ENCODE results near the gene REELD1.

GRCh38 chr4:146271466-146271865, 57.1 kb downstream of the REELD1 start:
- TF ChIP-seq, protein P1, sequence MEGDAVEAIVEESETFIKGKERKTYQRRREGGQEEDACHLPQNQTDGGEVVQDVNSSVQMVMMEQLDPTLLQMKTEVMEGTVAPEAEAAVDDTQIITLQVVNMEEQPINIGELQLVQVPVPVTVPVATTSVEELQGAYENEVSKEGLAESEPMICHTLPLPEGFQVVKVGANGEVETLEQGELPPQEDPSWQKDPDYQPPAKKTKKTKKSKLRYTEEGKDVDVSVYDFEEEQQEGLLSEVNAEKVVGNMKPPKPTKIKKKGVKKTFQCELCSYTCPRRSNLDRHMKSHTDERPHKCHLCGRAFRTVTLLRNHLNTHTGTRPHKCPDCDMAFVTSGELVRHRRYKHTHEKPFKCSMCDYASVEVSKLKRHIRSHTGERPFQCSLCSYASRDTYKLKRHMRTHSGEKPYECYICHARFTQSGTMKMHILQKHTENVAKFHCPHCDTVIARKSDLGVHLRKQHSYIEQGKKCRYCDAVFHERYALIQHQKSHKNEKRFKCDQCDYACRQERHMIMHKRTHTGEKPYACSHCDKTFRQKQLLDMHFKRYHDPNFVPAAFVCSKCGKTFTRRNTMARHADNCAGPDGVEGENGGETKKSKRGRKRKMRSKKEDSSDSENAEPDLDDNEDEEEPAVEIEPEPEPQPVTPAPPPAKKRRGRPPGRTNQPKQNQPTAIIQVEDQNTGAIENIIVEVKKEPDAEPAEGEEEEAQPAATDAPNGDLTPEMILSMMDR (IDR thresholded peaks at IDR 0.05) = no peak
- TF ChIP-seq POLR2AphosphoS5 (IDR thresholded peaks at IDR 0.05) (no peak), POLR2A (IDR thresholded peaks at IDR 0.05) (no peak)
